Upper lobe of left lung (tissue), 4 donors: ENCODE data around the gene ERP44.

Experiments
- EP300 ChIP-seq, 4 donors: sonication (generic); formaldehyde crosslinking; IDR thresholded peaks; one replicate each; pipeline ENCODE4 v1.5.1; 2017; ENCODE audit warnings: antibody characterized with exemption in 4 of 4, control low read depth in 2 of 4
- POLR2A ChIP-seq, 4 donors: fragments of 450-650 bp; IDR thresholded peaks; one replicate each; pipeline ENCODE4 v1.5.1; 2016 to 2017; ENCODE audit warnings: antibody characterized with exemption in 4 of 4, mild to moderate bottlenecking in 2 of 4
- POLR2AphosphoS5 ChIP-seq, 2 donors: sonication (generic); formaldehyde crosslinking; IDR thresholded peaks; one replicate each; pipeline ENCODE4 v1.5.1; 2017; ENCODE audit warnings: antibody characterized with exemption in 2 of 2
- TF ChIP-seq, protein P1 (sequence below), 6 experiments: fragments of 450-650 bp in 4 of 6; fragments of 200-600 bp in 2 of 6; sonication (generic) in 2 of 6; IDR thresholded peaks; one replicate each; pipeline ENCODE4 v1.5.1; 2016 to 2019; ENCODE audit warnings: antibody characterized with exemption in 6 of 6

DNA sequence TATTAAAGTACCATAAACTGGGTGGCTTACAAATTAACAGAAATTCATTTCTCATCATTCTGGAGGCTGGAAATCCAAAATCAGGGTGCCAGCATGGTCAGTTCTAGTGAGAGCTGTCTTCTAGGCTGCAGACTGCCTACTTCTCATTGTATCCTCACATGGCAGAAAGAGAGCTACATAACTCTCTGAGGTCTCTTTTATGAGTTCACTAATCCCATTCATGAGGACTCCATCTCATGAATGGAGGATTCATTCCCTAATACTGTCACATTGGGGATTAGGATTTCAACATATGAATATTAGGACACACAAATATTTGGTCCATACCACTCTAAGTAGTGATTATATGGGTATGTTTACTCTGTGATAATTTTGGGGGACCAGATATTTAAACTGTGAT is 84.0 kb downstream of the ERP44 start:
- TF ChIP-seq POLR2AphosphoS5 (IDR thresholded peaks at IDR 0.05): no peak
- TF ChIP-seq, protein P1, sequence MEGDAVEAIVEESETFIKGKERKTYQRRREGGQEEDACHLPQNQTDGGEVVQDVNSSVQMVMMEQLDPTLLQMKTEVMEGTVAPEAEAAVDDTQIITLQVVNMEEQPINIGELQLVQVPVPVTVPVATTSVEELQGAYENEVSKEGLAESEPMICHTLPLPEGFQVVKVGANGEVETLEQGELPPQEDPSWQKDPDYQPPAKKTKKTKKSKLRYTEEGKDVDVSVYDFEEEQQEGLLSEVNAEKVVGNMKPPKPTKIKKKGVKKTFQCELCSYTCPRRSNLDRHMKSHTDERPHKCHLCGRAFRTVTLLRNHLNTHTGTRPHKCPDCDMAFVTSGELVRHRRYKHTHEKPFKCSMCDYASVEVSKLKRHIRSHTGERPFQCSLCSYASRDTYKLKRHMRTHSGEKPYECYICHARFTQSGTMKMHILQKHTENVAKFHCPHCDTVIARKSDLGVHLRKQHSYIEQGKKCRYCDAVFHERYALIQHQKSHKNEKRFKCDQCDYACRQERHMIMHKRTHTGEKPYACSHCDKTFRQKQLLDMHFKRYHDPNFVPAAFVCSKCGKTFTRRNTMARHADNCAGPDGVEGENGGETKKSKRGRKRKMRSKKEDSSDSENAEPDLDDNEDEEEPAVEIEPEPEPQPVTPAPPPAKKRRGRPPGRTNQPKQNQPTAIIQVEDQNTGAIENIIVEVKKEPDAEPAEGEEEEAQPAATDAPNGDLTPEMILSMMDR (IDR thresholded peaks at IDR 0.05): no peak
- TF ChIP-seq POLR2A (IDR thresholded peaks at IDR 0.05): no peak
- no peak for TF ChIP-seq EP300 (IDR thresholded peaks at IDR 0.05)
